Stimulated activated effector memory CD8-positive, alpha-beta T cell treated with anti-CD3 and anti-CD28 coated beads, Interleukin-12 subunit alpha, Interleukin-12 subunit beta, amount 100 ng/mL, for 72 hours (primary cell): Measurements from ENCODE around the gene SLC35B2.

Experiments
- ATAC-seq: fragments of 150-1000 bp; cut with Tn5 transposase; 2 replicates; pipeline ENCODE4 v1.10.0; 2021
- DNase-seq, 2 donors: peaks; one replicate each; pipeline ENCODE4 v3.0.0; 2021 to 2022; ENCODE audit warnings: low spot score in 2 of 2
- H3K27ac Mint-ChIP-seq: one replicate; pipeline ENCODE4 v1.8.0; 2022; ENCODE audit warnings: mild to moderate bottlenecking, mixed read lengths
- H3K36me3 Mint-ChIP-seq: one replicate; pipeline ENCODE4 v1.8.0; 2022; ENCODE audit warnings: mild to moderate bottlenecking, mixed read lengths
- H3K4me1 Mint-ChIP-seq: one replicate; pipeline ENCODE4 v1.8.0; 2022; ENCODE audit warnings: mixed read lengths
- H3K4me3 Mint-ChIP-seq: one replicate; pipeline ENCODE4 v1.8.0; 2022; ENCODE audit warnings: mild to moderate bottlenecking, mixed read lengths
- H3K9me3 Mint-ChIP-seq: one replicate; pipeline ENCODE4 v1.8.0; 2022; ENCODE audit warnings: mixed read lengths

Gene SLC35B2

GRCh38 chr6:44229376-44230033 lies 27.8 kb downstream of the SLC35B2 start:
- no peak for DNase-seq
- H3K27ac Mint-ChIP-seq, result no peak overlapping the region
- H3K4me1 Mint-ChIP-seq, result peaks cover 5% of the 10 kb centered on the region
- no peak overlapping the region for H3K4me3 Mint-ChIP-seq
- peaks cover 37% of the 10 kb centered on the region for H3K36me3 Mint-ChIP-seq
- no peaks in the 10 kb centered on the region for H3K9me3 Mint-ChIP-seq
- no peak for ATAC-seq

DNA sequence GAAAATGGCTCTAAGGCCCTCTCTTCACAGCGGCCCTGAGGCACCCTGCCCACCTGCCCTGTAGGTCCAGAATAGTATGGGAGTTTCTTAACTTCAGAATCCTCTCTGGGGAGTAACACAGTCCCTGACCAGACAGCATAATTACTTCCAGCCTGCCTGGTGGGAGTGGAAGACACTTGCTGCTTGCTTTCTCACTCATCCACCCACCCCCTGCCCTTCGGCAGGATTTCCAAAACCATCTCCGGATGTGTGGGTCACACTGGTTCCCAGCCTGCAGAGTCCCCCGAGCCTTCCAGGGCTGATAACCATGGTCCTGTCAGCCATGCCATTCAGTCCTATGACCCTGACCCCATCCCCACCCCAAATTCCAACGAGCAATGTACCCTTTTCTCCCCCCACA lies 28.5 kb downstream of the SLC35B2 start:
- no peaks in the 10 kb centered on the region for H3K9me3 Mint-ChIP-seq
- DNase-seq (no peak), ATAC-seq (no peak)
- H3K27ac Mint-ChIP-seq, result no peak overlapping the region
- H3K4me3 Mint-ChIP-seq, result no peak overlapping the region
- peaks cover 34% of the 10 kb centered on the region for H3K36me3 Mint-ChIP-seq
- H3K4me1 Mint-ChIP-seq, result peaks cover 10% of the 10 kb centered on the region

GRCh38 chr6:44228433-44228832 lies 28.9 kb downstream of the SLC35B2 start:
- Mint-ChIP-seq H3K4me1 (peaks cover 10% of the 10 kb centered on the region), H3K9me3 (no peaks in the 10 kb centered on the region), H3K27ac (no peak overlapping the region), H3K36me3 (peaks cover 30% of the 10 kb centered on the region), H3K4me3 (no peak overlapping the region)
- ATAC-seq, result no peak
- DNase-seq, result no peak

DNA sequence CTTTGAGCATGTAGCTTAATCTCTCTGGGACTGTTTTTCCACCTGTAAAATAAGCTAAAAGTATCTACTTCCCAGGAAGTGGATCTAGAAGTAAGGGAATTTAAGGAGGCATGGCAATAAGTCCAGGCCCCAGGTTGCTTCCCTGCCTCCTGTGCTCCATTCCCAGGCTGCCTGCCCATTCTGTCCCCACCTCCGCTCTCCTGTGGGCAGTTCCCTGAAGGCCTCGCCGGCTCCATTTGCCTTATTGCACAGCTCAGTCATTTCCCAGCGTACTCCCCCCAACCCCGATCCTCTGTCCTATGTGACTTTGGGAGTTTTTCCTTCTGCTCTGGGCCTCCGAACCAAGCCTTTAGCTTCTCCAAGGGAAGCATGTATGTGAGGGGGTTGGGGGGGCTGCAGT lies 29.3 kb downstream of the SLC35B2 start:
- peaks cover 12% of the 10 kb centered on the region for H3K4me1 Mint-ChIP-seq
- peak overlapping the region; percentile 45 for H3K27ac Mint-ChIP-seq
- no peak overlapping the region for H3K4me3 Mint-ChIP-seq
- no peaks in the 10 kb centered on the region for H3K9me3 Mint-ChIP-seq
- DNase-seq, result no peak
- ATAC-seq, result no peak
- peaks cover 31% of the 10 kb centered on the region for H3K36me3 Mint-ChIP-seq

DNA sequence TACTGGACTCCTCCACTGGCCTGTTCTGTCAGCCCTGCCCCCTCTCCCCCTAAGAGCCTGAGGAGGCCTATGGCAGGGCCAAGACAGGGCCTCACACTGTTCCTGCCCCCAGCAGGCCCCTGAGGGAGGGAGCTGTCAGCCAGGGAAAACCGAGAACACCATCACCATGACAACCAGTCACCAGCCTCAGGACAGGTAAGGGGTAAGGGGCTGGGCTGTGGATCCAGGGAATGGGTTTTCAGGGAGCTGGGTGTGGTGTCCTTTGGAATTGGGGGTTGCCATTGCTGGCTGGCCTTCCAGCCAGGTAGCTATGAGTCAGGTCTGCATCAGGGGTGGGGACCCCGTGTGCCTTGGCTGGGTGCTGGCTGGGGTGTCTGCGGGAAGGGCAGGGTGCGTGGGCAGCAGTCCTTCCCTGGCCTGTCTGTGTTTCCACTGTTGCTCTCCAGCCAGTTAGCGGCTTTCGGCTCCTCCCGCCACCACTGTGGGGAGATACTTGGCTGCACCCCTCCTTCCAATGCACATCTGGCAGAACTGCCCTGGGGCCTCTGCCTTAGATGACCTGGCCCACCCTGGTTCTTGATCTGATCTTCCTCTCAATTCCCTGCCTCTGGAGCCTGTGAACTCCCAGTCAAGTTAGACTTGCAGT lies 30.1 kb downstream of the SLC35B2 start:
- H3K36me3 Mint-ChIP-seq, result peaks cover 31% of the 10 kb centered on the region
- no peak overlapping the region for H3K4me3 Mint-ChIP-seq
- DNase-seq, result no peak
- H3K9me3 Mint-ChIP-seq, result no peaks in the 10 kb centered on the region
- peaks cover 20% of the 10 kb centered on the region for H3K4me1 Mint-ChIP-seq
- H3K27ac Mint-ChIP-seq, result peak overlapping the region; percentile 45
- no peak for ATAC-seq

GRCh38 chr6:44226368-44227147 lies 30.8 kb downstream of the SLC35B2 start:
- H3K4me1 Mint-ChIP-seq, result peaks cover 26% of the 10 kb centered on the region
- H3K4me3 Mint-ChIP-seq, result no peak overlapping the region
- peaks cover 25% of the 10 kb centered on the region for H3K36me3 Mint-ChIP-seq
- no peak for ATAC-seq
- H3K9me3 Mint-ChIP-seq, result no peaks in the 10 kb centered on the region
- no peak for DNase-seq
- no peak overlapping the region for H3K27ac Mint-ChIP-seq

DNA sequence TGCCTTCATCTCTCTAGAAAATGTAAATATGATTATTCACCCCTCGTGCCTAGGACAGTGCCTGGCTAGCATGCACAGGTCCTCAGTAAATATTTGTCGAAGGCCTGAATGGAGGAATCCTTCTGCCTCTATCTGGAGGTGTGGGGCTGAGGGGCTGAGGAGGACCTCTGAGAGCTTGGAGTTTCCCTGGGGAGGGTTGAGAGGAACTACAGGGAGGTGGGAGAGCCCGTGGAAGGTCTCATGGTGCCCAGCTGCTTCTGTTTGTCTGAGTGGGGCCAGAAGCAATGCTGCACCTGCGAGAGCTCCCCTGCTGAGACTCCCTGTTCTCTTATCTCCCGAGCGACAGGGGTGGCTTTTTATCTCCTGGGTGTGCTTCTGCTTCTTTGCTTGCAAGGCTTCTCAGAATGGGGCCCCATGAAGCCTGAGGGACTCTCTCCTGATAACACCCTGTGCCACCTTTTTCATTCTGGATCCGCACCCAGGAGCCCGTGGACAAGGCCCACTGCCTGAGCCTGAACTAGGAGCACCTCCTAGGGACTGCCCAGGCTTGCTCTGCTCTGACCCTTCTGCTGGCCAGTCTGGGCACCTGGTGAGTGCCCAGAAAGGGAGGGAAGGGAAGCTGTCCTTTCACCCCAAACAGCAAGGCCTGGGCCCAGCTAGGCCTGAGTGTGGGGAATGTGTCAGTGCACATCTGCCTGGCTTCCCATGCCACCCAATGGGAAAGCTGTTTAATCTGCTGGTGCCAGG lies 31.6 kb downstream of the SLC35B2 start:
- DNase-seq, result no peak
- peaks cover 32% of the 10 kb centered on the region for H3K4me1 Mint-ChIP-seq

GRCh38 chr6:44224965-44225305 lies 32.4 kb downstream of the SLC35B2 start:
- H3K27ac Mint-ChIP-seq, result no peak overlapping the region
- H3K4me3 Mint-ChIP-seq, result peak overlapping the region; percentile 92
- no peaks in the 10 kb centered on the region for H3K9me3 Mint-ChIP-seq
- peaks cover 32% of the 10 kb centered on the region for H3K4me1 Mint-ChIP-seq
- peaks cover 12% of the 10 kb centered on the region for H3K36me3 Mint-ChIP-seq
- DNase-seq (no peak), ATAC-seq (no peak)

More for the DNA sequence above, 31.6 kb downstream of the SLC35B2 start:
- Mint-ChIP-seq H3K27ac (no peak overlapping the region), H3K4me3 (peak overlapping the region; percentile 92), H3K36me3 (peaks cover 17% of the 10 kb centered on the region), H3K9me3 (no peaks in the 10 kb centered on the region)
- no peak for ATAC-seq

GRCh38 chr6:44224029-44224964 lies 33.0 kb downstream of the SLC35B2 start:
- H3K4me3 Mint-ChIP-seq, result peak overlapping the region; percentile 92
- H3K36me3 Mint-ChIP-seq, result peaks cover 12% of the 10 kb centered on the region
- peak; percentile 25 for ATAC-seq
- peak in 1 of 2 donors; percentile 71 for DNase-seq
- H3K9me3 Mint-ChIP-seq, result no peaks in the 10 kb centered on the region
- peak overlapping the region; percentile 83 for H3K27ac Mint-ChIP-seq
- H3K4me1 Mint-ChIP-seq, result peaks cover 32% of the 10 kb centered on the region

GRCh38 chr6:44223319-44224028 lies 33.9 kb downstream of the SLC35B2 start, which contains the start of gene SLC29A1:
SLC29A1 (plus strand) TSS chr6:44223595; CDS start chr6:44227314, 3,719 bp downstream.
- no peaks in the 10 kb centered on the region for H3K9me3 Mint-ChIP-seq
- H3K27ac Mint-ChIP-seq, result peak within 1 kb of the TSS; percentile 83
- H3K4me3 Mint-ChIP-seq, result peak within 1 kb of the TSS; percentile 92
- peaks cover 7% of the 10 kb centered on the region for H3K36me3 Mint-ChIP-seq
- ATAC-seq (peak; percentile 79), DNase-seq (peak; percentile 70 to 87)
- peaks cover 32% of the 10 kb centered on the region for H3K4me1 Mint-ChIP-seq

DNA sequence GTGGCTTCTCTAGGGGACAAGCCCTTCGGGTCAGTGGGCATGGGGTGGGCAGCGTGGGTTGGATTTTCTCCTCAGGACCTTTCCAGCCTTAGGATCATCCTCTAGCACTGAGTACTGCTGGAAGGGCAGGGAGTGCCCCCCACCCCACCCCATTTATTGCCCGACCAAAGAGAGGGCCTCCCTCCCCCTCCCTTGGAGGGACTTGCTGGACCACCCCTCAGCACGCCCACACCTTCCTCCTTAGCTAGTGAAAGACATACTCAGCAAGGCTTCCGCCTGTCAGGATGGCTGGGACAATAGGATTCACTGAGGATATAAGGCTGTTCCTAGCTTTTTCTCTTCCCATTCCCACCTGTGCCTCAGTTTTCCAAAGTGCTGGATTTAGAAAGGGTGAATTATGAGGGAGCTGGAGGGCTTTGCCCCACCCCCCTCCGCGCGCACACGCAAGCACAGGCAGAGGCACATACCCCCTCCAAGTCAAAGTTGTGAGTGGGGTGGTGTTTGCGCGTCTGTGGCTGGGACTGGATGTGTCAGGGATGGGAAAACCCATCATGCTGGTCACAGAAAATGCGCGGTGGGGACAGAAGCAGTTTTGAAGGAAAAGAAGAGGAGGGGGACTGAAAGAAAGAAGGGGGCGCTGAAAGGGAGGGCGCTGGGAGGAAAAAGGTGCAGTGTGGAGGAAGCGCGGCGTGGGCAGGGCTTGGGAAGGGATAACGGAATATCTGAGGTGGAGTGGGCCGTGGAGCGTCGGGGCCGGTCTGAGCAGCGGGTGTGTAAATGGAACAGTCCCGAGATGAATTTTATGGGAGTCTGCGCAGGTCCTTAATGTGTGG lies 34.6 kb downstream of the SLC35B2 start:
- Mint-ChIP-seq H3K36me3 (peaks cover 7% of the 10 kb centered on the region), H3K9me3 (no peaks in the 10 kb centered on the region), H3K27ac (peak overlapping the region; percentile 83), H3K4me3 (peak overlapping the region; percentile 92), H3K4me1 (peaks cover 32% of the 10 kb centered on the region)
- no peak for ATAC-seq
- no peak for DNase-seq

DNA sequence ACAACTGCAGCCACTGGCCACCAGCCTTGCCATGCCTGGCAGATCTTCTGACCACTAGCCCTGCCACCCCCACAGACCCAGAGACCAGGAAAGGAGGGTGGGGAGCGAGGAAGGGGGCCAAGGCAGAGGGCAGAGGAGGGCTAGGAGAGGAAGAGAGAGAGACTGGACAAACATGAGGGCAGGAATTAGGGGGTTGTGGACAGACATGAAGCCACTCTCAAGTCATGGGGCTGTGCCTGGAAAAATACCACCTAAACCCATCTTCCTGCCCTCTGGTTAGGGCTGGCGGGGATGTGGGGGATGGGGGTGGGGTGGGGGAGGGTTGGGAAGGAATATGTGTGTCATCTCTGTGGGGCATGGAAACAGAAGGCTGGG lies 35.4 kb downstream of the SLC35B2 start:
- H3K27ac Mint-ChIP-seq, result peak overlapping the region; percentile 12
- peak overlapping the region; percentile 92 for H3K4me3 Mint-ChIP-seq
- DNase-seq (no peak), ATAC-seq (no peak)
- H3K36me3 Mint-ChIP-seq, result peaks cover 7% of the 10 kb centered on the region
- no peaks in the 10 kb centered on the region for H3K9me3 Mint-ChIP-seq
- H3K4me1 Mint-ChIP-seq, result peaks cover 32% of the 10 kb centered on the region

DNA sequence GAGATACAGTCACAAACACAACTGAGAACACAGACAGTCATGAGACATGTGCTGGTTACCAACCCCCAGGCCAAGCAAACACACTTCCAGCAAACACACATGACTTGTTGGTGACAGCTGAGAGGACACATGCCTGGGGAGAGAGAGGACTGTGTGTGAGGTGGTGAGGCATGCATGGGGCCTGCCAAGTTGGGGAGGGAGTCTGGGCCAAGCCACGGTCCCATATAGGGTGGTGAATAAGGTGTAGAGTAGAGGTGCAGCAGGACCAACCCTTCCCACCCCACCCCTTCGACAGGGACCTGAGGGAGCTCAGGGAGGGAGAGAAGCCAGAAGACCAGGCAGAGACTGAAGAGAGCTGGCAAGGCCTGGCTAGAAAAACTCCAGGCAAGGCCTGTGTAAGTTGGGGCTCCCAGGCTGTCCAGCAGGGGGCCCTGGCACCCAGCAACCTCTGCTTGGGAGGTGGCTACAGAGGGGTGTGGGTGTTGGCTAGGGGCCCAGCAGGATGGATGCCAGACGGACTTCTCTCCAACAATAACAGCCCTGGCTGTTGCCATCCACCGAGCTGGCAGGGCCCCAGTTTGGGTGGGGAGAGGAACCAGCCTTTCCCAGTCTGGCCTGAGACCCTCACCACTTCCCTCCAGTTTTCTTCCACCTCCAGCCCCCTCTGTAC lies 35.9 kb downstream of the SLC35B2 start:
- H3K4me1 Mint-ChIP-seq, result peaks cover 32% of the 10 kb centered on the region
- peak; percentile 60 to 80 for DNase-seq
- peak overlapping the region; percentile 10 for H3K4me3 Mint-ChIP-seq
- ATAC-seq, result peak; percentile 78
- H3K36me3 Mint-ChIP-seq, result peaks cover 7% of the 10 kb centered on the region
- peak overlapping the region; percentile 12 for H3K27ac Mint-ChIP-seq
- H3K9me3 Mint-ChIP-seq, result no peaks in the 10 kb centered on the region
